ENCODE results near the gene TBC1D7.

TBC1D7 gene

GRCh38 chr6:13261464-13261994 is 66.8 kb downstream of the TBC1D7 start:
- Histone ChIP-seq H3K27ac (peak overlapping the region in 10 of 11 experiments; percentile 29 to 81 (median 72); a peak in 19 of 22 replicates), H3K4me2 (peak overlapping the region; percentile 73 to 95 (median 86)), H3K9ac (peak overlapping the region in 7 of 11 experiments; percentile 13 to 70 (median 53); a peak in 12 of 22 replicates), H3K9me3 (replicated peaks in 1 of 11) (peaks cover 0 to 14% (median 5%) of the 10 kb centered on the region in 11 experiments; a peak in 10 of 22 replicates), H4K20me1 (peaks cover 0 to 3% (median 0%) of the 10 kb centered on the region in 11 experiments; a peak in 2 of 22 replicates), H3K4me3 (peak overlapping the region in 5 of 10 experiments; percentile 7 to 44 (median 15); a peak in 5 of 20 replicates), H3K27me3 (0 out of 22 replicates have a peak, but pooled peaks cover 0 to 5% (median 0%) of the 10 kb centered on the region in 11 experiments), H3K4me1 (peaks cover 61 to 93% (median 76%) of the 10 kb centered on the region in 10 experiments), H3K36me3 (no peaks in the 10 kb centered on the region)
- TF ChIP-seq Cebpa-rat (IDR thresholded peaks at IDR 0.05) = no peak

- Histone ChIP-seq H3K9ac (peak overlapping the region in 7 of 11 experiments; percentile 8 to 70 (median 53); a peak in 13 of 22 replicates), H3K4me3 (peak overlapping the region in 6 of 10 experiments; percentile 4 to 44 (median 12); a peak in 6 of 20 replicates), H3K9me3 (replicated peaks in 1 of 11) (peaks cover 0 to 16% (median 11%) of the 10 kb centered on the region in 11 experiments; a peak in 18 of 22 replicates), H3K27me3 (0 out of 22 replicates have a peak, but pooled peaks cover 0 to 5% (median 0%) of the 10 kb centered on the region in 11 experiments), H3K4me1 (peaks cover 68 to 99% (median 83%) of the 10 kb centered on the region in 10 experiments), H4K20me1 (peaks cover 0 to 3% (median 0%) of the 10 kb centered on the region in 11 experiments; a peak in 2 of 22 replicates), H3K27ac (peak overlapping the region in 9 of 11 experiments; percentile 29 to 81 (median 73); a peak in 17 of 22 replicates), H3K36me3 (no peaks in the 10 kb centered on the region; a peak in 1 of 22 replicates), H3K4me2 (peak overlapping the region; percentile 73 to 95 (median 86))
- TF ChIP-seq Cebpa-rat (IDR thresholded peaks at IDR 0.05) = no peak
These were observed 67.5 kb downstream of the TBC1D7 start for GRCh38 chr6:13260831-13261230.

DNA sequence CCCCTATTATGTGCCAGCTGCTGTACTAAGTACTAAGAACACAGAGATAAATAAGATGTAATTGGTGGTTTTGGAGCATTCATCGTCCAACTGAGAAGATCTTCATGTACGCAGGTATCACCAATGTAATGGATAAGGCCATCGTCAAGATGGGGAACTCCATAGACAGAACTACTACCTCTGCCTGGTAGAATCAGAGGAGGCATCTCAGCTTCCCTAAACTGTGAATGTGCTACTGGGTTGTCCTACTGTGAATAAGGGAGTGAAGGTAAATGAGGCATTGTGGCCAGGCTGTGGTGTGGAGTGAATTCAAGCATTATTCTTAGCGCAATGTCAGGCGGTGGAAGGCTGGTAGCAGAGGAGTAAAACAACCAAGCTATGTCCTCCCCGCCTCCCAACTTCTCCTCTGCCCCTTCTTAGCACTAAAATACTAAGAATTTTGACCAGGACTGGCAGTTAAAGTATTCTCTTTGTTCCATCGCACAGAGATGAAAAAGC is 68.2 kb downstream of the TBC1D7 start:
- H3K9ac ChIP-seq = peak overlapping the region in 5 of 11 experiments; percentile 42 to 70 (median 56); a peak in 8 of 22 replicates
- peak overlapping the region; percentile 73 to 95 (median 86) for H3K4me2 ChIP-seq
- H3K36me3 ChIP-seq = peaks cover 0 to 3% (median 0%) of the 10 kb centered on the region in 11 experiments; a peak in 1 of 22 replicates

DNA sequence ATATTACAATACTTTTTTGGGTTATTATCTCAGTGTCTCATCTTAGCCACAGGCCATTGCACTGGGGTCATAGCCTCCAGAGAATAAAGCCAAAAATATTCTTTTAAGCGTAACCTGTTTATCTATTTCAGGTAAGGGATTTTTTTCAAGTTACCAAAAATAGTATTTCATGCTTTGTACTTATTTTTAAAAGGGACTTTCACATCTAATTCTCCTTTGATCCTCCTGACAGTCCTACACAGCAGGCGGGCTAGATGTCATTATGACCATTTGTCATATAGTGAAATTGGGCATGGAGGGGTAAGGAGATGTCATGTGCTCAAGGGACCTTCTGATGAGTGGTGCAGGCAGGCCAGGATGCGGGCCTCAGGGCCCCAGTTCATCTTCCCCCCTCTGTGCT is 68.9 kb downstream of the TBC1D7 start:
- H3K4me1 ChIP-seq = peaks cover 78 to 90% (median 86%) of the 10 kb centered on the region in 10 experiments
- no peak overlapping the region for H3K9ac ChIP-seq
- peak overlapping the region in 7 of 11 experiments; percentile 35 to 81 (median 73); a peak in 10 of 22 replicates for H3K27ac ChIP-seq
- no peak overlapping the region for H3K4me3 ChIP-seq
- peaks cover 0 to 30% (median 22%) of the 10 kb centered on the region in 11 experiments; a peak in 18 of 22 replicates for H3K9me3 ChIP-seq (replicated peaks in 1 of 11)
- no peak for TF ChIP-seq Cebpa-rat (IDR thresholded peaks at IDR 0.05)
- peaks cover 0 to 3% (median 0%) of the 10 kb centered on the region in 11 experiments; a peak in 2 of 22 replicates for H4K20me1 ChIP-seq
- peak overlapping the region; percentile 16 to 95 (median 86); a peak in 19 of 22 replicates for H3K4me2 ChIP-seq
- peaks cover 0 to 3% (median 0%) of the 10 kb centered on the region in 11 experiments; a peak in 1 of 22 replicates for H3K36me3 ChIP-seq
- H3K27me3 ChIP-seq = 0 out of 22 replicates have a peak, but pooled peaks cover 0 to 5% (median 0%) of the 10 kb centered on the region in 11 experiments

More for the DNA sequence above, 68.2 kb downstream of the TBC1D7 start:
- Histone ChIP-seq H3K4me1 (peaks cover 75 to 97% (median 86%) of the 10 kb centered on the region in 10 experiments), H3K27ac (peak overlapping the region in 8 of 11 experiments; percentile 59 to 81 (median 73); a peak in 15 of 22 replicates), H3K9me3 (replicated peaks in 1 of 11) (peaks cover 0 to 23% (median 18%) of the 10 kb centered on the region in 11 experiments; a peak in 18 of 22 replicates), H4K20me1 (peaks cover 0 to 3% (median 0%) of the 10 kb centered on the region in 11 experiments; a peak in 2 of 22 replicates), H3K4me3 (peak overlapping the region in 1 of 10 experiments; percentile 31; a peak in 2 of 20 replicates), H3K27me3 (0 out of 22 replicates have a peak, but pooled peaks cover 0 to 5% (median 0%) of the 10 kb centered on the region in 11 experiments)
- TF ChIP-seq Cebpa-rat (IDR thresholded peaks at IDR 0.05) = no peak

GRCh38 chr6:13256266-13257001 is 71.9 kb downstream of the TBC1D7 start:
- peak overlapping the region; percentile 36 to 95 (median 66); a peak in 19 of 22 replicates for H3K4me2 ChIP-seq
- 0 out of 20 replicates have a peak overlapping the region, but pooled peaks of 1 of the 10 experiments have one; percentile 4 for H3K4me3 ChIP-seq
- peaks cover 0 to 2% (median 0%) of the 10 kb centered on the region in 11 experiments; a peak in 2 of 22 replicates for H4K20me1 ChIP-seq
- H3K4me1 ChIP-seq = peaks cover 61 to 73% (median 68%) of the 10 kb centered on the region in 10 experiments
- H3K9ac ChIP-seq = no peak overlapping the region
- H3K27ac ChIP-seq = peak overlapping the region in 9 of 11 experiments; percentile 6 to 60 (median 43); a peak in 13 of 22 replicates
- peak in 1 of 11 experiments; percentile 38; a peak in 1 of 22 replicates for TF ChIP-seq Cebpa-rat (IDR thresholded peaks at IDR 0.05)
- H3K9me3 ChIP-seq (replicated peaks in 1 of 11) = peaks cover 0 to 32% (median 22%) of the 10 kb centered on the region in 11 experiments; a peak in 18 of 22 replicates
- peaks cover 0 to 3% (median 0%) of the 10 kb centered on the region in 11 experiments; a peak in 1 of 22 replicates for H3K36me3 ChIP-seq
- 0 out of 22 replicates have a peak, but pooled peaks cover 0 to 5% (median 0%) of the 10 kb centered on the region in 11 experiments for H3K27me3 ChIP-seq
